Measurements from ENCODE around the gene AGTPBP1. TPM values are rescaled to one million over a fixed set of nuclear protein-coding genes. Genes with fewer than 3 reads are reported as not detected.

Gene AGTPBP1
- total and polyA plus RNA-seq, 2 experiments from 2014 or later, result 31.4 to 58.0 TPM

DNA sequence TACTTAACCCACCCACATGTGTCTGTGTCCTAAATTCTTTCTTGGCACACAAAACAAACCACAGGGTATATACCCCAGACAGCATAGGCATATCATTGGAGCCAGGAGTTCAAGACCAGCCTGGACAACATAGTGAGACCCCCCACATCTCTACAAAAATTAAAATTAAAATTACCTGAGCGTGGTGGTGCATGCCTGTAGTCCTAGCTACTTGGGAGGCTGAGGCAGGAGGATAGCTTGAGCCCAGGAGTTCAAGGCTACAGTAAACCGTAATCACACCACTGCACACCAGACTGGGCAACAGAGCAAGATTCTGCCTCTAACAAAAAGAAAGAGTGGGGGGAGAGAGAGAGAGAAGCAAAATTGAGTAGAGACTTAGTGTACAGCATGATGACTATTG is 4.6 kb upstream of the AGTPBP1 start (continued):
- TF ChIP-seq ETS1 (IDR thresholded peaks at IDR 0.05) (no peak), POLR2AphosphoS5 (IDR thresholded peaks at IDR 0.05; ENCODE audit: low read depth) (no peak), CTCF (conservative IDR thresholded peaks at IDR 0.05; ENCODE audit: low read depth in 2 of 2) (no peak), STAT1 (IDR thresholded peaks at IDR 0.05; ENCODE audit: unreplicated experiment) (no peak), JUNB (IDR thresholded peaks at IDR 0.05; ENCODE audit: unreplicated experiment) (no peak)

DNA sequence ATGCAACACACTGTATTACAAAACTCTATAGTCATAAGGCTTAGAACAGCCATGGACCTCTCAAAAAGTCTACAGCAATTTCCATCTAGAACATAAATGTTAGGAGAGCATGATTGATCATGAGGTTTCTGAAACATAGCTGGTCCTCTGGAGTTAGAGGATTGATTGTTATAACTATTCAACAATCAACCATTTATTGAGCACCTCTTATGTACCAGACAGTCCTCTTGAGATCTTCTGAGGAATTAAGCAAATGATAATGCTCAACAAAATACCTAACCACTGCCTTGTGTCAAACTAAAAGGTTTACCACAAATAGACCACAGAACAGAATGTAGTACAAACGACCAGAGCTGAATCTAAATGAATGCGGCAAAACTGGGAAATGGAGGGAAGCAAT is 3.4 kb upstream of the AGTPBP1 start:
- Histone ChIP-seq H3K4me1 (ENCODE audit: insufficient read depth) (peaks cover 24% of the 10 kb centered on the region), H3K9me2 (ENCODE audit: insufficient read depth) (no peaks in the 10 kb centered on the region), H3K27ac (ENCODE audit: low read depth) (no peak overlapping the region), H3K27me3 (ENCODE audit: insufficient read depth) (no peaks in the 10 kb centered on the region), H2AFZ (0 out of 2 replicates have a peak overlapping the region, but pooled peaks have one; percentile 72), H3K36me3 (ENCODE audit: insufficient read depth) (no peaks in the 10 kb centered on the region), H4K20me1 (replicated peaks; ENCODE audit: insufficient read depth) (peaks cover 3% of the 10 kb centered on the region; the same call in 1 of the 2 replicates), H3K4me2 (no peak overlapping the region), H3K4me3 (no peak overlapping the region), H3K79me2 (replicated peaks; ENCODE audit: insufficient read depth) (peaks cover 9% of the 10 kb centered on the region), H3F3A (replicated peaks; ENCODE audit: low read depth) (peaks cover 10% of the 10 kb centered on the region; the same call in 1 of the 2 replicates)
- H3K4me3 Mint-ChIP-seq, result no peak overlapping the region
- H3K27ac Mint-ChIP-seq, result no peak overlapping the region
- DNase-seq (ENCODE audit: low spot score) (no peak), ATAC-seq (no peak)
- peaks cover 24% of the 10 kb centered on the region for H3K4me1 Mint-ChIP-seq
- no peaks in the 10 kb centered on the region; the same call in 2 of the 3 replicates for H3K36me3 Mint-ChIP-seq (ENCODE audit: low read depth)
- H3K9me3 Mint-ChIP-seq, result no peaks in the 10 kb centered on the region
- no peaks in the 10 kb centered on the region for H3K27me3 Mint-ChIP-seq (ENCODE audit: insufficient read depth, low read depth, poor library complexity)
- TF ChIP-seq EZH2 (IDR thresholded peaks at IDR 0.05; ENCODE audit: low read depth, unreplicated experiment), result no peak
- TF ChIP-seq CTCF (conservative IDR thresholded peaks at IDR 0.05; ENCODE audit: low read depth in 2 of 2), result no peak
- TF ChIP-seq ETS1 (IDR thresholded peaks at IDR 0.05), result no peak
- no peak for TF ChIP-seq REST (IDR thresholded peaks at IDR 0.05; ENCODE audit: unreplicated experiment)
- no peak for TF ChIP-seq JUNB (IDR thresholded peaks at IDR 0.05; ENCODE audit: unreplicated experiment)
- no peak for TF ChIP-seq POLR2AphosphoS5 (IDR thresholded peaks at IDR 0.05; ENCODE audit: low read depth)
- TF ChIP-seq STAT1 (IDR thresholded peaks at IDR 0.05; ENCODE audit: unreplicated experiment), result no peak
- TF ChIP-seq NANOG (IDR thresholded peaks at IDR 0.05; ENCODE audit: borderline replicate concordance), result no peak
- no peak for TF ChIP-seq ZNF114 (CRISPR knock-in tag; IDR thresholded peaks at IDR 0.05)
- no peak for TF ChIP-seq EZH2phosphoT487 (IDR thresholded peaks at IDR 0.05; ENCODE audit: unreplicated experiment)
